Urothelium cell line (cell line): ENCODE data around the gene PERP.

Source experiments
- DNase-seq: peaks from one replicate; pipeline ENCODE4 v3.0.0; 2011; ENCODE audit warnings: low spot score, mixed read lengths
- FAIRE-seq: peaks from 2 replicates; lab custom pipeline; 2011; peaks lifted over from hg19 to GRCh38; lab: Jason Lieb, UNC

PERP gene

GRCh38 chr6:138063726-138064125 lies 43.5 kb downstream of the PERP start:
- FAIRE-seq (no peak), DNase-seq (no peak)

- DNase-seq (no peak), FAIRE-seq (no peak)
Observed at GRCh38 chr6:138054982-138055381, 52.2 kb downstream of the PERP start.

- FAIRE-seq, result no peak
- DNase-seq, result no peak
Observed at GRCh38 chr6:138052783-138053182, 54.4 kb downstream of the PERP start.

- no peak for DNase-seq
- no peak for FAIRE-seq
Observed at GRCh38 chr6:138044972-138045371, 62.2 kb downstream of the PERP start.

GRCh38 chr6:138044458-138044857 lies 62.8 kb downstream of the PERP start:
- DNase-seq (no peak), FAIRE-seq (no peak)
